H9 (cell line): ENCODE data around the gene NCOA5. TPM values are rescaled to one million over a fixed set of nuclear protein-coding genes. Genes with fewer than 3 reads are reported as not detected.

Experiments
- DNase-seq: peaks from one replicate; pipeline ENCODE4 v3.0.0-alpha.2; 2017
- H2AFZ ChIP-seq: one replicate; pipeline ENCODE4 v1.6.1; 2013; ENCODE audit warnings: mild to moderate bottlenecking, low read length, control low read depth, moderate library complexity
- H2AK5ac ChIP-seq: 2 replicates; pipeline ENCODE4 v1.6.1; 2013; ENCODE audit warnings: low read length, control low read depth, mixed read lengths; ENCODE audit not compliant: insufficient read length
- H2BK120ac ChIP-seq: one replicate; pipeline ENCODE4 v1.6.1; 2013; ENCODE audit warnings: low read depth, mild to moderate bottlenecking, low read length, control low read depth, inconsistent platforms; ENCODE audit not compliant: poor library complexity, severe bottlenecking
- H2BK12ac ChIP-seq: 2 replicates; pipeline ENCODE4 v1.6.1; 2013; ENCODE audit warnings: low read length, control low read depth, mixed read lengths, low read depth; ENCODE audit not compliant: insufficient read length
- H2BK15ac ChIP-seq: 2 replicates; pipeline ENCODE4 v1.6.1; 2013; ENCODE audit warnings: low read depth, low read length, control low read depth
- H2BK20ac ChIP-seq: one replicate; pipeline ENCODE4 v1.6.1; 2013; ENCODE audit warnings: low read depth, mild to moderate bottlenecking, low read length, control low read depth, inconsistent platforms; ENCODE audit not compliant: poor library complexity, severe bottlenecking
- H2BK5ac ChIP-seq: 2 replicates; pipeline ENCODE4 v1.6.1; 2013; ENCODE audit warnings: low read length, control low read depth, mixed read lengths; ENCODE audit not compliant: insufficient read length
- H3K14ac ChIP-seq: 2 replicates; pipeline ENCODE4 v1.6.1; 2013; ENCODE audit warnings: low read length, control low read depth; ENCODE audit not compliant: insufficient read depth
- H3K18ac ChIP-seq: 2 replicates; pipeline ENCODE4 v1.6.1; 2013; ENCODE audit warnings: low read depth, mild to moderate bottlenecking, mixed read lengths, low read length, control low read depth; ENCODE audit not compliant: insufficient read length
- H3K23ac ChIP-seq: 2 replicates; pipeline ENCODE4 v1.6.1; 2013; ENCODE audit warnings: low read length, control low read depth, mixed read lengths, low read depth; ENCODE audit not compliant: insufficient read length
- H3K23me2 ChIP-seq: 2 replicates; pipeline ENCODE4 v1.6.1; 2013; ENCODE audit warnings: low read depth, mild to moderate bottlenecking, mixed read lengths, low read length, control low read depth; ENCODE audit not compliant: insufficient read length, poor library complexity, severe bottlenecking
- H3K27ac ChIP-seq: 2 replicates; pipeline ENCODE4 v1.5.1; 2013; ENCODE audit warnings: low read length, control low read depth, mixed read lengths, low read depth; ENCODE audit not compliant: insufficient read length
- H3K27me3 ChIP-seq: 2 replicates; pipeline ENCODE4 v1.6.1; 2013; ENCODE audit warnings: low read length, control low read depth, inconsistent platforms; ENCODE audit not compliant: insufficient read depth
- H3K4ac ChIP-seq: 2 replicates; pipeline ENCODE4 v1.6.1; 2013; ENCODE audit warnings: low read depth, mild to moderate bottlenecking, control low read depth, inconsistent platforms, low read length, moderate library complexity
- H3K4me1 ChIP-seq: 2 replicates; pipeline ENCODE4 v1.6.1; 2013; ENCODE audit warnings: low read length, control low read depth, inconsistent platforms; ENCODE audit not compliant: insufficient read depth
- H3K4me2 ChIP-seq: 2 replicates; pipeline ENCODE4 v1.6.1; 2013; ENCODE audit warnings: low read length, control low read depth, mixed read lengths; ENCODE audit not compliant: insufficient read length, insufficient read depth
- H3K56ac ChIP-seq: 2 replicates; pipeline ENCODE4 v1.6.1; 2013; ENCODE audit warnings: low read depth, mild to moderate bottlenecking, mixed read lengths, low read length, control low read depth; ENCODE audit not compliant: insufficient read length
- H3K79me1 ChIP-seq: 2 replicates; pipeline ENCODE4 v1.6.1; 2013; ENCODE audit warnings: low read depth, mild to moderate bottlenecking, moderate library complexity, low read length, control low read depth, inconsistent platforms; ENCODE audit not compliant: insufficient read depth, poor library complexity, severe bottlenecking
- H3K79me2 ChIP-seq: 2 replicates; pipeline ENCODE4 v1.6.1; 2013; ENCODE audit warnings: low read length, control low read depth, inconsistent platforms; ENCODE audit not compliant: insufficient read depth
- H3K9ac ChIP-seq: 2 replicates; pipeline ENCODE4 v1.6.1; 2013; ENCODE audit warnings: low read length, control low read depth, mixed read lengths; ENCODE audit not compliant: insufficient read length; ENCODE audit errors: extremely low read depth
- H3K9me3 ChIP-seq: one replicate; pipeline ENCODE4 v1.6.1; 2013; ENCODE audit warnings: low read depth, low read length, inconsistent platforms; ENCODE audit not compliant: control insufficient read depth
- H3T11ph ChIP-seq: one replicate; pipeline ENCODE4 v1.6.1; 2013; ENCODE audit warnings: mild to moderate bottlenecking, low read length, control low read depth, inconsistent platforms
- H4K20me1 ChIP-seq: one replicate; pipeline ENCODE4 v1.6.1; 2013; ENCODE audit not compliant: control insufficient read depth, insufficient read length, insufficient read depth
- H4K5ac ChIP-seq: 2 replicates; pipeline ENCODE4 v1.6.1; 2013; ENCODE audit warnings: low read depth, mild to moderate bottlenecking, mixed read lengths, low read length, control low read depth; ENCODE audit not compliant: insufficient read length
- H4K8ac ChIP-seq: replicated peaks from 2 replicates; pipeline ENCODE4 v1.6.1; 2013; ENCODE audit warnings: low read length, control low read depth, mixed read lengths, low read depth; ENCODE audit not compliant: insufficient read length
- H4K91ac ChIP-seq: 2 replicates; pipeline ENCODE4 v1.6.1; 2013; ENCODE audit warnings: low read depth, mild to moderate bottlenecking, moderate library complexity, mixed read lengths, low read length, control low read depth; ENCODE audit not compliant: insufficient read length
- H3K27ac Mint-ChIP-seq, 3 experiments: 2 replicates in 2 of 3; 3 replicates in 1 of 3; pipeline ENCODE4 v1.8.0; 2020 to 2021; ENCODE audit warnings: mixed read lengths in 3 of 3, mild to moderate bottlenecking in 1 of 3, moderate library complexity in 1 of 3
- H3K27me3 Mint-ChIP-seq: 2 replicates; pipeline ENCODE4 v1.8.0; 2021; ENCODE audit warnings: low read depth, mild to moderate bottlenecking, moderate library complexity, mixed read lengths
- H3K36me3 Mint-ChIP-seq, 3 experiments: 2 replicates in 2 of 3; 3 replicates in 1 of 3; pipeline ENCODE4 v1.8.0; 2020 to 2021; ENCODE audit warnings: low read depth in 3 of 3, mixed read lengths in 3 of 3; ENCODE audit not compliant: insufficient read depth in 1 of 3
- H3K4me1 Mint-ChIP-seq, 2 experiments: 2 replicates each; pipeline ENCODE4 v1.8.0; 2020; ENCODE audit warnings: mixed read lengths in 2 of 2
- H3K4me3 Mint-ChIP-seq, 2 experiments: 2 replicates in 1 of 2; 3 replicates in 1 of 2; pipeline ENCODE4 v1.8.0; 2020 to 2021; ENCODE audit warnings: mild to moderate bottlenecking in 2 of 2, mixed read lengths in 2 of 2, moderate library complexity in 1 of 2
- H3K9me3 Mint-ChIP-seq, 2 experiments: 2 replicates in 1 of 2; 3 replicates in 1 of 2; pipeline ENCODE4 v1.8.0; 2020; ENCODE audit warnings: mild to moderate bottlenecking in 2 of 2, mixed read lengths in 2 of 2, moderate library complexity in 1 of 2
- WGBS: extraction: QIAGEN DNeasy Blood & Tissue Kit; methylation state at CpG from one replicate; pipeline ENCODE4 v1.1.7; 2013; ENCODE audit warnings: missing lambda C conversion rate, low lambda C conversion rate, mixed read lengths; ENCODE audit not compliant: insufficient read length; ENCODE audit errors: extremely low coverage; 5-methylcytosine and 5-hydroxymethylcytosine counted together
- total RNA-seq: library from RNA; stranded (reverse); gene quantifications from 2 replicates; pipeline ENCODE4 v1.2.1, GENCODE V29; 2021
- TF ChIP-seq, protein P1 (sequence below): fragments of 200-600 bp; sonication (generic); conservative IDR thresholded peaks from 3 replicates; pipeline ENCODE4 v1.8.0; 2021; ENCODE audit warnings: antibody characterized with exemption, mild to moderate bottlenecking

Gene NCOA5
- total RNA-seq, 1 experiment from 2014 or later: 55.7 TPM

GRCh38 chr20:46130534-46130933, 40.8 kb upstream of the NCOA5 start:
- Histone ChIP-seq H3K9ac (no peak overlapping the region), H3K79me2 (no peaks in the 10 kb centered on the region), H3K4me1 (no peaks in the 10 kb centered on the region), H2BK12ac (no peak overlapping the region), H3K4me2 (no peak overlapping the region), H2BK5ac (no peak overlapping the region), H3K9me3 (no peaks in the 10 kb centered on the region), H4K20me1 (no peaks in the 10 kb centered on the region), H2BK120ac (no peak overlapping the region), H2AFZ (no peak overlapping the region), H3K27me3 (no peaks in the 10 kb centered on the region), H3K23ac (no peak overlapping the region), H2BK15ac (no peak overlapping the region), H3K18ac (no peak overlapping the region), H3K14ac (no peak overlapping the region; the same call in 1 of the 2 replicates), H3K4ac (no peak overlapping the region), H4K8ac (no peak overlapping the region), H3T11ph (no peak overlapping the region), H4K5ac (no peak overlapping the region), H4K91ac (no peak overlapping the region), H3K56ac (no peak overlapping the region), H3K27ac (no peak overlapping the region), H2AK5ac (no peak overlapping the region), H3K23me2 (no peaks in the 10 kb centered on the region), H2BK20ac (no peak overlapping the region), H3K79me1 (no peaks in the 10 kb centered on the region)
- Mint-ChIP-seq H3K27ac (no peak overlapping the region; a peak in 1 of 7 replicates), H3K4me1 (peaks cover 3 to 8% of the 10 kb centered on the region in 2 experiments), H3K4me3 (no peak overlapping the region), H3K36me3 (peaks cover 0 to 7% (median 7%) of the 10 kb centered on the region in 3 experiments; a peak in 6 of 7 replicates), H3K27me3 (peaks cover 41% of the 10 kb centered on the region), H3K9me3 (no peaks in the 10 kb centered on the region)
- no CpG with 5 or more reads among the region's 4 CpGs for WGBS
- DNase-seq: no peak
- TF ChIP-seq, protein P1, sequence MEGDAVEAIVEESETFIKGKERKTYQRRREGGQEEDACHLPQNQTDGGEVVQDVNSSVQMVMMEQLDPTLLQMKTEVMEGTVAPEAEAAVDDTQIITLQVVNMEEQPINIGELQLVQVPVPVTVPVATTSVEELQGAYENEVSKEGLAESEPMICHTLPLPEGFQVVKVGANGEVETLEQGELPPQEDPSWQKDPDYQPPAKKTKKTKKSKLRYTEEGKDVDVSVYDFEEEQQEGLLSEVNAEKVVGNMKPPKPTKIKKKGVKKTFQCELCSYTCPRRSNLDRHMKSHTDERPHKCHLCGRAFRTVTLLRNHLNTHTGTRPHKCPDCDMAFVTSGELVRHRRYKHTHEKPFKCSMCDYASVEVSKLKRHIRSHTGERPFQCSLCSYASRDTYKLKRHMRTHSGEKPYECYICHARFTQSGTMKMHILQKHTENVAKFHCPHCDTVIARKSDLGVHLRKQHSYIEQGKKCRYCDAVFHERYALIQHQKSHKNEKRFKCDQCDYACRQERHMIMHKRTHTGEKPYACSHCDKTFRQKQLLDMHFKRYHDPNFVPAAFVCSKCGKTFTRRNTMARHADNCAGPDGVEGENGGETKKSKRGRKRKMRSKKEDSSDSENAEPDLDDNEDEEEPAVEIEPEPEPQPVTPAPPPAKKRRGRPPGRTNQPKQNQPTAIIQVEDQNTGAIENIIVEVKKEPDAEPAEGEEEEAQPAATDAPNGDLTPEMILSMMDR: no peak
